Pulmonary artery endothelial cell (primary cell): ENCODE data around the gene FAM3B. TPM values are rescaled to one million over a fixed set of nuclear protein-coding genes. Genes with fewer than 3 reads are reported as not detected.
"Not testable (repeated sequence)": the region's sequence is repeated elsewhere in the genome, so short reads cannot be mapped to it uniquely, and the experiment has no call there.

ENCODE experiments used
- DNase-seq: peaks from one replicate; pipeline ENCODE4 v3.0.0-alpha.2; 2011; ENCODE audit warnings: low read depth, low spot score
- total RNA-seq: library from RNA; depleted of rRNA; stranded (reverse); fragments of >200 nt; gene quantifications from 2 replicates; pipeline ENCODE4 v1.2.3, GENCODE V29; 2014

Gene FAM3B
- not detected in 2 replicates for total RNA-seq

GRCh38 chr21:41316200-41317062, at the start of gene FAM3B:
Gene FAM3B, plus strand, starts transcription at chr21:41316801. Its CDS starts 79 bp downstream, at chr21:41316880.
- no peak for DNase-seq

GRCh38 chr21:41267346-41267745, 49.3 kb upstream of the FAM3B start:
- no peak for DNase-seq

GRCh38 chr21:41269535-41269934, 47.1 kb upstream of the FAM3B start:
- no peak for DNase-seq

- DNase-seq: no peak
These were observed 39.4 kb upstream of the FAM3B start for GRCh38 chr21:41277196-41277595.

- no peak for DNase-seq
These were observed 38.8 kb upstream of the FAM3B start for GRCh38 chr21:41277846-41278245.

GRCh38 chr21:41280115-41280919, 36.3 kb upstream of the FAM3B start:
- DNase-seq: no peak

- no peak for DNase-seq
These were observed 34.2 kb upstream of the FAM3B start for GRCh38 chr21:41282412-41282811.

- DNase-seq: peak; percentile 37
These were observed 33.3 kb upstream of the FAM3B start for GRCh38 chr21:41283211-41283818.

- no peak for DNase-seq
These were observed 27.2 kb upstream of the FAM3B start for GRCh38 chr21:41289431-41289830.

GRCh38 chr21:41290106-41290799, 26.3 kb upstream of the FAM3B start:
- DNase-seq: no peak

GRCh38 chr21:41294548-41295231, 21.9 kb upstream of the FAM3B start:
- no peak for DNase-seq

GRCh38 chr21:41295721-41296254, 20.8 kb upstream of the FAM3B start:
- DNase-seq: no peak

- no peak for DNase-seq
These were observed 13.6 kb upstream of the FAM3B start for GRCh38 chr21:41302976-41303375.

GRCh38 chr21:41304068-41304720, 12.4 kb upstream of the FAM3B start:
- DNase-seq: no peak

- no peak for DNase-seq
These were observed 9.4 kb upstream of the FAM3B start for GRCh38 chr21:41307219-41307618.

- DNase-seq: not testable (repeated sequence)
These were observed 3.1 kb upstream of the FAM3B start for GRCh38 chr21:41313285-41314164.

- no peak for DNase-seq
These were observed 875 bp upstream of the FAM3B start for GRCh38 chr21:41315726-41316125.

GRCh38 chr21:41317063-41317392, 427 bp downstream of the FAM3B start:
- DNase-seq: no peak

GRCh38 chr21:41317458-41317857, 857 bp downstream of the FAM3B start:
- no peak for DNase-seq
